ENCODE results near the gene NAV2. TPM values are rescaled to one million over a fixed set of nuclear protein-coding genes. Genes with fewer than 3 reads are reported as not detected.

Gene NAV2
- polyA plus RNA-seq, 3 donors = not detected

- H3K4me3 ChIP-seq (replicated peaks in 1 of 3; ENCODE audit: low read depth in 2 of 3, low read length in 3 of 3) = no peak overlapping the region
- H3K36me3 Mint-ChIP-seq = no peaks in the 10 kb centered on the region
- H3K27ac Mint-ChIP-seq = peak overlapping the region in 2 of 7 donors; percentile 43 to 64
- 42% methylated on average over 5 of the region's 5 CpGs for WGBS (ENCODE audit: insufficient coverage)
- no peaks in the 10 kb centered on the region for H3K79me2 ChIP-seq (ENCODE audit: insufficient read depth, low read length)
- H3K4me1 ChIP-seq (ENCODE audit: control insufficient read depth in 1 of 2, insufficient read depth in 2 of 2, low read length in 2 of 2) = no peaks in the 10 kb centered on the region
- no peaks in the 10 kb centered on the region for H3K27me3 ChIP-seq (ENCODE audit: control insufficient read depth in 2 of 2, insufficient read depth in 2 of 2, low read length in 2 of 2)
- H3K9me3 Mint-ChIP-seq = peaks cover 0 to 4% (median 0%) of the 10 kb centered on the region in 7 donors
- no peak overlapping the region for H2AFZ ChIP-seq (ENCODE audit: insufficient read depth, low read depth, low read length, poor library complexity, severe bottlenecking)
- H3K36me3 ChIP-seq (replicated peaks in 1 of 2; ENCODE audit: control insufficient read depth in 1 of 2, insufficient read depth in 2 of 2, low read length in 2 of 2) = no peaks in the 10 kb centered on the region
- TF ChIP-seq CTCF (IDR thresholded peaks at IDR 0.05) = no peak
- H3K9ac ChIP-seq (ENCODE audit: insufficient read depth, low read length, poor library complexity, severe bottlenecking) = no peak overlapping the region
- H3K27me3 Mint-ChIP-seq (ENCODE audit: low read depth in 3 of 3) = peaks cover 0 to 7% (median 2%) of the 10 kb centered on the region in 3 donors
- no peak overlapping the region for H3K27ac ChIP-seq (ENCODE audit: low read depth in 1 of 2, low read length in 2 of 2)
- DNase-seq = no peak
- H3K4me2 ChIP-seq (replicated peaks; ENCODE audit: extremely low read depth, low read length, poor library complexity, severe bottlenecking) = no peak overlapping the region
- H4K20me1 ChIP-seq (ENCODE audit: insufficient read depth, low read length) = no peaks in the 10 kb centered on the region
- intact Hi-C loops (cut with micrococcal nuclease) = no loop called here
- peaks cover 4% of the 10 kb centered on the region for H3K4me1 Mint-ChIP-seq
- no peaks in the 10 kb centered on the region for H3K9me3 ChIP-seq (replicated peaks in 1 of 2; ENCODE audit: control insufficient read depth in 1 of 2, insufficient read depth in 1 of 2, low read length in 2 of 2)
- H3K4me3 Mint-ChIP-seq = no peak overlapping the region
Observed at GRCh38 chr11:19683141-19683805, 29.4 kb upstream of the NAV2 start.

- H3K79me2 ChIP-seq (ENCODE audit: insufficient read depth, low read length) = no peaks in the 10 kb centered on the region
- no peaks in the 10 kb centered on the region for H3K9me3 ChIP-seq (replicated peaks in 1 of 2; ENCODE audit: control insufficient read depth in 1 of 2, insufficient read depth in 1 of 2, low read length in 2 of 2)
- no peak overlapping the region for H2AFZ ChIP-seq (ENCODE audit: insufficient read depth, low read depth, low read length, poor library complexity, severe bottlenecking)
- H3K4me2 ChIP-seq (replicated peaks; ENCODE audit: extremely low read depth, low read length, poor library complexity, severe bottlenecking) = no peak overlapping the region
- H3K9ac ChIP-seq (ENCODE audit: insufficient read depth, low read length, poor library complexity, severe bottlenecking) = no peak overlapping the region
- H3K4me3 ChIP-seq (replicated peaks in 1 of 3; ENCODE audit: low read depth in 2 of 3, low read length in 3 of 3) = no peak overlapping the region
- no peaks in the 10 kb centered on the region for H3K27me3 ChIP-seq (ENCODE audit: control insufficient read depth in 2 of 2, insufficient read depth in 2 of 2, low read length in 2 of 2)
- TF ChIP-seq CTCF (IDR thresholded peaks at IDR 0.05) = no peak
- intact Hi-C loops (cut with micrococcal nuclease) = no loop called here
- H3K4me1 ChIP-seq (ENCODE audit: control insufficient read depth in 1 of 2, insufficient read depth in 2 of 2, low read length in 2 of 2) = no peaks in the 10 kb centered on the region
- H3K36me3 Mint-ChIP-seq = no peaks in the 10 kb centered on the region
- no peak overlapping the region for H3K4me3 Mint-ChIP-seq
- peaks cover 0 to 4% (median 0%) of the 10 kb centered on the region in 7 donors for H3K9me3 Mint-ChIP-seq
- no CpG with 5 or more reads among the region's 2 CpGs for WGBS (ENCODE audit: insufficient coverage)
- H4K20me1 ChIP-seq (ENCODE audit: insufficient read depth, low read length) = no peaks in the 10 kb centered on the region
- H3K27ac Mint-ChIP-seq = no peak overlapping the region
- H3K4me1 Mint-ChIP-seq = peaks cover 4% of the 10 kb centered on the region
- peaks cover 0 to 10% (median 4%) of the 10 kb centered on the region in 3 donors for H3K27me3 Mint-ChIP-seq (ENCODE audit: low read depth in 3 of 3)
- no peak overlapping the region for H3K27ac ChIP-seq (ENCODE audit: low read depth in 1 of 2, low read length in 2 of 2)
- DNase-seq = no peak
- no peaks in the 10 kb centered on the region for H3K36me3 ChIP-seq (replicated peaks in 1 of 2; ENCODE audit: control insufficient read depth in 1 of 2, insufficient read depth in 2 of 2, low read length in 2 of 2)
Observed at GRCh38 chr11:19683862-19684491, 28.7 kb upstream of the NAV2 start.

Data from CD14-positive monocyte (primary cell).